ENCODE measurements around the gene TLE7.

Gene TLE7

GRCh38 chr16:71428385-71428784 lies 13.5 kb downstream of the TLE7 start:
- H3K4me3 ChIP-seq (ENCODE audit: low read length): no peak overlapping the region
- no peak for DNase-seq (ENCODE audit: low read depth)
- TF ChIP-seq CTCF (conservative IDR thresholded peaks at IDR 0.05; ENCODE audit: low read length): no peak

- H3K4me3 ChIP-seq (ENCODE audit: low read length): no peak overlapping the region
- no peak for TF ChIP-seq CTCF (conservative IDR thresholded peaks at IDR 0.05; ENCODE audit: low read length)
- DNase-seq (ENCODE audit: low read depth): no peak
Measured at GRCh38 chr16:71426880-71427615, 14.8 kb downstream of the TLE7 start.

- H3K4me3 ChIP-seq (ENCODE audit: low read length): no peak overlapping the region; the same call in 1 of the 2 replicates
- DNase-seq (ENCODE audit: low read depth): peak; percentile 75
- TF ChIP-seq CTCF (conservative IDR thresholded peaks at IDR 0.05; ENCODE audit: low read length): no peak
Measured at GRCh38 chr16:71426069-71426879, 15.6 kb downstream of the TLE7 start.

- TF ChIP-seq CTCF (conservative IDR thresholded peaks at IDR 0.05; ENCODE audit: low read length): no peak
- no peak overlapping the region for H3K4me3 ChIP-seq (ENCODE audit: low read length)
- no peak for DNase-seq (ENCODE audit: low read depth)
Measured at GRCh38 chr16:71425746-71426068, 16.1 kb downstream of the TLE7 start.

GRCh38 chr16:71424626-71425025 lies 17.2 kb downstream of the TLE7 start:
- H3K4me3 ChIP-seq (ENCODE audit: low read length): no peak overlapping the region
- TF ChIP-seq CTCF (conservative IDR thresholded peaks at IDR 0.05; ENCODE audit: low read length): no peak
- DNase-seq (ENCODE audit: low read depth): no peak

GRCh38 chr16:71423865-71424264 lies 18.0 kb downstream of the TLE7 start:
- no peak for DNase-seq (ENCODE audit: low read depth)
- no peak for TF ChIP-seq CTCF (conservative IDR thresholded peaks at IDR 0.05; ENCODE audit: low read length)
- no peak overlapping the region for H3K4me3 ChIP-seq (ENCODE audit: low read length)

- TF ChIP-seq CTCF (conservative IDR thresholded peaks at IDR 0.05; ENCODE audit: low read length): no peak
- no peak for DNase-seq (ENCODE audit: low read depth)
Measured at GRCh38 chr16:71423016-71423415, 18.8 kb downstream of the TLE7 start.

More at GRCh38 chr16:71423016-71423415, 18.8 kb downstream of the TLE7 start:
- H3K4me3 ChIP-seq (ENCODE audit: low read length): no peak overlapping the region

Measured in AG10803 (cell line).